Cortex of kidney (tissue), 1 donor: Measurements from ENCODE around the gene SEC14L2.
"Not testable (repeated sequence)": the region's sequence is repeated elsewhere in the genome, so short reads cannot be mapped to it uniquely, and the experiment has no call there.

ENCODE experiments used
- DNase-seq: peaks from one replicate; lab custom pipeline; 2025; lab: John Stamatoyannopoulos, UW

The SEC14L2 gene

DNA sequence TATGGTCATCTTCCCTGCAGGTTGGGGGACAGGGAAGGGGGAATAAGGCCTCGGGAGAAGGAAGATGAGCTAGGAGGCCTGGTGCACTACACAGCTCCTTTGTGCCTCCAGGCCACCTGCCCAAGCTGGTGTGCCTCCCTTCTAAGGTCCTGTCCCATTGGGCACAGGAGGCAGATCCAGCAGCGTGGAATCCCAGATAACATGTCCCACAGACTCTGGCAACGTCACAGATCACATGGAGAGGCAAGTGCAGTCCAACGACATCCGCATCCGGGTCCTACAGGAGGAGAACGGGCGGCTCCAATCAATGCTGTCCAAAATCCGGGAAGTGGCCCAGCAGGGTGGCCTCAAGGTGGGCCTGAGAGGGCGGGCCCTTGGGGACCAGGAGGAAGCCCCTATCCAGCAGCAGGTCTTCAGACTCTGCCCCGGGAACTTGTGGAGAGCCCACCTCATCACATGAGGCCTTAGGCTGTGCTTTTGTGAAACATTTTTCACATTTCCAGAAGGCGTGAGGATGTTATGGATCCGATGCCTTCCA, 21.4 kb upstream of the SEC14L2 start:
- DNase-seq = no peak

DNA sequence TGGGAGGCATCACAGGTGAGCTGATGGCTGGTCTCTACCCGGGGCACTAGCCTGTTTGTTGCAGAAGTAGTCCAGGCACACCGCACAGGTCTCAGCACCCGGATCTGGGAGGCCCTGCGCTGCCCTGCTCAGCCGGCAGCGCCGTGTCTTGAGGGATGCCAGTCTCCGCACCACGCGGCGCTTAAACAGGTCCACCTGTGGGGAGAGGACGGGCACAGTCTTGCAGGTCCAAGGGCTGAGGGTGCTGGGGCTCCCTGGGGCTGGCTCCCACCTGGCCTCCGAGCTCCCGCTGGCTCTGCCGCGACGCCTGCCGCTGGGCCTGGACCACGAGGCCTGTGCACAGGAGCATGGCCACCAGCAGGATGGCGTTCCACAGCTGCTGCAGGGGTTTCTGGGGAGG, 16.8 kb upstream of the SEC14L2 start:
- DNase-seq = no peak

DNA sequence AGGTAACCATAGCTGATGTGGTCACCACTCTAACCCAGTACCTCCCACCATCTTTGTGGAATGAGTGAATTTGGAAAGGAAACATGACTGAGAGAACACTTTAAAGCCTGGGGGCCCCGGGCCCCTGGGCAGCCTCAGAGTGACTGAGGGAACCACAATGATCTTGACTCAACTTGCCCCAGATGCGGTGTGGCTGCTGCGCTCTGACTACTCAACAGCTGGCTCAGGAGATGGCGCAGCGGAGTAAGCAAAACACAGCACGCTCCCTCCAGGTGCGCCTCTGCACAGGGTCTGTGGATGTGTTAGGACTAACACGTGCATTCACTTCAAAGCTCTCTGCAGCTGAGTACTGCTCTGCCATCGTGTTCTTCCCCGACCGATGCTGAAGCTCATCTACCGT, 15.6 kb upstream of the SEC14L2 start:
- DNase-seq = no peak

- DNase-seq = no peak
Observed at GRCh38 chr22:30382340-30382739, 14.5 kb upstream of the SEC14L2 start.

GRCh38 chr22:30383061-30383460, 13.8 kb upstream of the SEC14L2 start:
- no peak for DNase-seq

DNA sequence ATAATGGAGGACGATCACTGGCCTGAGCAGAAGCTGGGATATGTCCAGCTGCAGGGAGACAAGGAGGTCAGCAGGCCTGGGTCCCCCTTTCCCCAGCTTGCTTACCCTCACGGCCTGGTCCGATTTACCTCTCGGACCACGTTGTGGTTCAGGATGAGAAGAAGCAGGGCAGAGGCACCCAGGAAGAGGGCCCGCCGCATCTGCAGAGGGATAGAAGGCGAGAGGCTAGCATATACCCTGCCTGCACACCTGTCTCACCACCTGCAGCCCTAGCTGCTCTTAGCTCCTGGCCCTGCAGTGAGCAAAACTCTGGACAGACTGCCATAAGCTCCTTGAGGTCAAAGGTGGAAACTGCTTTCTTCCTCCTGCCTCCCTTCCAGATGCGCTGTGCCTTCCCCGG, 10.9 kb upstream of the SEC14L2 start:
- no peak for DNase-seq

DNA sequence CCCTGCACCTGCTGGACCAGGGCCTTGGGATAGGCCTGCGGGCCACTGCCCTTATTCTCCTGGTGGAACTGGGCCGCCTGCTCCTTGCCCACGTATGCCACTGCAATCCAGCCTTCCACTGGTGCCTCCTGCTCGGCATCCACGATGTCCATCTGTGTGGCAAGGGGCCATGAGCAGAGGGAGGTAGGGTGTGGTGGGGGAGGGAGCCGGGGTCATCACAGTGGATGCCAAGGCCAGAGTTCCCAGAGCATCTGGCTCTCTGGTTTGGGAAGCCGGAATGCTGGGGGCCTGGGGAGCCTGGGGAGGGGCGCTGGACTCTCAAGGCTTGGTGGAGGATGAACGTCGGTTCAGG, 10.2 kb upstream of the SEC14L2 start:
- no peak for DNase-seq

DNA sequence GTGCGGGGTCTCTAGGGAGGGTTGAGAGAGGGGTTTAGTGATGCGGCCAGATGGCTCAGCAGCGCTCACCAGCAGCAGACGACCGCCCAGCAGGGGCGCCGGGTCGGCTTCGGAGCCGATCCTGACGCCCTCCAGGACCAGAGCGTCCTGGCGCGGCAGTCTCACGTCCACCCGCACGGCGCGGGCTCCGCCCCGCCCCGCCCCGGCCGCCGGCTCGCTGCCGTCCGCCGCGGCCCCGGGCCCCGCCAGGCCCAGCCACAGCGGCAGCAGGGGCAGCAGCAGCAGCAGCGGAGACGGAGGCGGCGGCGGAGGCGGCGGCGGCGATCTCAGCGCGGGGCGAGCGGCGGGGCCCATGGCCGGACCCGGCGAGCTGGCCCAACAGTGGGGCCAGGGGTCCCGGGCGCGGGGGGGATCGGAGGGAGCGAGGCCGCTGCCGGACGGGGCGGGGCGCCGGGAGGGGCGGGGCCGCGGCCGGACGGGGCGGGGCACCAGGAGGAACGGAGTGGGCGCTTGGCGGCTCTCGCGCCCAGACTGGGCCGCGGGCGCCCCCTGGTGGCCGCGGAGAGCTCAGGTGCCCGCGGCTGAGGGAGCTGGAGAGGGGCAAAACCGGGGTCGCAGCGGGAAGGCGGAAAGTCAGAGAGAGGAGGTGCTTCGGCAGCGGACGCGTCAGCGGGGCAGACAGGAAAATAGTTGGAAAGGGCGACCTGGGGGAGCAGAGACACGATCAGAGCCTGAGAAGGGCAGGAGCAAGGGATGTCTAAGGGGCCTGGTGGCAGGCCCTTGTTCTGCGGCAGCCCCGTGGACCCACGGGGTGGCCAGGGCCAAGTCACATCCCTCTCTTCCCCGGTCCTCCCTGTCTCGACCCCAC, 9.6 kb upstream of the SEC14L2 start, which contains the start of gene RNF215:
Gene RNF215 (minus strand): TSS at position 452 of the 868 bp plus-strand sequence. CDS start 98 bp downstream, at position 354.
- DNase-seq = no peak

- DNase-seq = no peak
Observed at GRCh38 chr22:30390974-30391691, 5.7 kb upstream of the SEC14L2 start.

DNA sequence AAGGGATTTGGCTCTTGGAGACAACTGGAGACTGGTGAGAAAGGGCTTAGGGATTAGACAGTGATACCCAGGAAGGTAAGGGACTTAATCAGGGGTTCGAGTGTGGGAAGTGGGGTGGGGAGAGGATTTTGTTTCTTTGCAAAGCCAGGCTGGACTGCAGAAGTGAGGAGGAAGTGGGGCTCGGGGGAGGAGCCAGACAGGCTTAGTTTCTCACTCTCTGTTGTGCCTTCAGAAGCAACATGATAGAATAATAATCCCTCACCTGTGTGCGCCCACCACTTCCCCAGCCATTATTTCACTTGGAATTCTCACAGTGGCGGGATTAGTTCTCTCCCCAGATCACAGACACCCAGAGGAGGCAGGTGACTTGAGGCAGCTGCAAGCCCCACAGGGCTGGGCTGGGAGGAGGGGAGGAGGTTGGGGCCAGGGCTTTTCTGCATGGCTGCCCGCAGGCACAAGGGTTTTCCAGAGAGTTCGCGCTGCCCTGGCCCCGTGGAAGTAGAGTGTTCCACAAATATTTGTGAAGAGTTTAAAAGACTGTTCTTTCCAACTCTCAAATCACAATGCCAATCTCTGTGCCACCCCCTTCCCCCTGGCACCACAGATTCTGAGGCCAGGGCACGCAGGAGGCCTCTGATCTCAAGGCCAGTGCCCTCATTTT, 4.0 kb upstream of the SEC14L2 start:
- DNase-seq = no peak

DNA sequence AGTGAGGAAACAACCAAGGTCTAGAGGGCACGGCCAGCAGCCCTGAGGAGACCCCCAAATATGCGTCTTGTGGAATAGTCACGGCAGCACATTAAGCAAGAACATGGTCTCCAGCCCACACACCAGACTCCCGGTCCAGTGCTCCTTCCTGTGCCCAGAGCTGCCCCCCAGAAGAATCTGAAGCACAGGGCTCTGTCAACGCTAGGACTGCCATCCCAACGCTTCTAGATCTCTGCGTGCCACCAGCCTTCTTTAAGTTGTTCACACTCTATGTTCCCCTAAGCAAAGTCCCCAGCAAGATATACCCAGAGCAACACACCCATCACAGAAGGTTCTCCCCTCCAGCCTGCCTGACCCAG, 3.5 kb upstream of the SEC14L2 start:
- DNase-seq = no peak

DNA sequence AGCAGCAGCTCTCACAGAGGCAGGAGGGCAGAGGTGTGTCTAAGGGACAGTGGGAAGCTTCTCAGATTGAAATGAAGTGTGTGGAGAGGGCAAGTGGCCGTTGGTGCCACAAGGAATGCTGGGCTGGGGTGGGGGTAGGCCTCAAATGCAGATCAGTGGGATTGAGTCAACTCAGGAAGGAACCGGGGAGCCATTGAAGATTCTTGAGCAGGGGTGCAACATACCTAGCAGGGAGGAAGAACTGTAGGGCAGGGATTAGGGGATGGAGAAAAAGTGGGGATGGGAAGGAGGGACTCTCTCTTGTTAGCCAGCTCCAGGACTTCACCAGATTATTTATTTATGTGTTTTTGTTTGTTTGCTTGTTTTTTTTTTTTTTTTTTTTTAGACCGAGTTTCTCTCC, 2.9 kb upstream of the SEC14L2 start:
- no peak for DNase-seq

GRCh38 chr22:30397656-30398635, 1.1 kb downstream of the SEC14L2 start:
- no peak for DNase-seq

DNA sequence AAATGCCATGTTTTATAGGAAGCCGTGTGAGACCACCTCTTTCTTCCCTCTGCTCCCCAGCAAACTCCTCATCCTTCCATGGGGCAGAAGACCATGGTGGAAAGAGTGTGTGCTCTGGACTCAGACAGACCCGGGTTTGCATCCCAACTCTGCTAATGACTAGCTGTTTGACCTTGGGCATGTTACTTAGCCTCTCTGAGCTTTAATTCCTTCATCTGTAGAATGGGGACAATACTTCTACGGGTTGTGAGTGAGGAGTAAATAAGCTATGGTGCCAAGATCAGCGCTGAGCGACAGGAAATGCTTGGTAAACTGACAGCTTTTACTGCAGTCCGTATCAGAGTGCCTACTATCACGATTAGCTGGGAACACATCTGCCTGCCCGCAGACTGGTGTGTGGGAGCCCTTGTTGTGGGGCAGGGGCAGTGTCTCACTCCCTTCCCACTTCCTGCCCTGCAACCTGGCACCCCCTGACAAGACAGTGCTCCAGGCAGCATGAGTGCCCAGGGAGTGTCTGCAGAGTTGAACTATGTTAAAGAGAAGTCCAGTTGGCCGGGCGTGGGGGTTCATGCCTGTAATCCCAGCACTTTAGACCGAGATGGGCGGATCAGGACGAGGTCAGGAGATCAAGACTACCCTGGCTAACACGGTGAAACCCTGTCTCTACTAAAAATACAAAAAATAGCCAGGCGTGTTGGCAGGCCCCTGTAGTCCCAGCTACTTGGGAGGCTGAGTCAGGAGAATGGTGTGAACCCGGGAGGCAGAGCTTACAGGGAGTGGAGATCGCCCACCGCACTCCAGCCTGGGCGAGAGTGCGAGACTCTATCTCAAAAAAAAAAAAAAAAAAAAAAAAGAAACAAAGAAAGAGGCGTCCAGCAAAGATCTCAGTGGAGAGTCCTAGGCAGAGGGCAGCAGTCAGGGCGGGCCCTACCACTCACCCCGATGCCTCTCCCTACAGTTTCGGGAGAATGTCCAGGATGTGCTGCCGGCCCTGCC, 2.2 kb downstream of the SEC14L2 start:
- DNase-seq = no peak

DNA sequence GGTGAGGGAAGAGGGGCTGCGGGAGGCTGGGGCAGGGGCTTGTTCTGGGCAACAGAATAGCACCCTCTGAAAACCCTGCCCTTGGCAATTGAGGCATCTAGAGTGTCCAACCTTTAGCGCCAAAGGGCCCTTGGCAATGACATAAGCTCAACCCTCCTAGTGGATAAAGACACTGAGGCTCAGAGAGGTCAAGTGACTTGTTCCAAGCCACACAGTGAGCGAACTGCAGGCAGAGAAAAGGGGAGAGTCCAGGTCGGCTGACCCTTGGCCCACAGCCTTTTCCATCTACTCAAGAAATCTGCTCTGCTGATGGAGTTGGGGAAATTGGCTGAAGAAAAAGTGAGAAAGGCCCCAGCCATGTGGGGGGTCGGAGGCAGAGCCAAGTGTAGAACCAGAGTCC, 2.9 kb downstream of the SEC14L2 start:
- DNase-seq = no peak

- no peak for DNase-seq
Observed at GRCh38 chr22:30400159-30400558, 3.3 kb downstream of the SEC14L2 start.

- DNase-seq = not testable (repeated sequence)
Observed at GRCh38 chr22:30401024-30401423, 4.2 kb downstream of the SEC14L2 start.

- no peak for DNase-seq
Observed at GRCh38 chr22:30402028-30402765, 5.4 kb downstream of the SEC14L2 start.

GRCh38 chr22:30402766-30403104, 5.9 kb downstream of the SEC14L2 start:
- DNase-seq = not testable (repeated sequence)

DNA sequence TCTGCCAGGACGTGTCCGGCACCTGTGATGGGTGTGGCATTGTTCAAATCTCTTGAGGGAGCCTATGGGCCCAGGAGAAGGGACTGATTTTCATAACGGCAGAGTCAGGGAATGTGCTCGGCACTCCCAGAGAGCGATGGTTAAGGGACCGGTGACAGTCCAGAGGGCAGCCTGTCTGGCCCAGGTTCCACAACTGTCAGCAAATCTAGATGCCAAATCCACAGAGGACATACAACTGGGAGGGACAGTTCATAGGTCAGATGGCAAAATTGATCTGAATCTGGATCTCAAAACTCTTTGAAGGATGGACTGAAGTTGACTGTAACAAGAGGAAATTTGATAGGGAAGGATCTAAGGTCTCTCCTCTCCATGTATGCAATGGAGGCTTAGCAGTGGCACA, 7.5 kb downstream of the SEC14L2 start:
- DNase-seq = no peak
